HFF-Myc (cell line): ENCODE results near the gene NR2F1.

Source experiments
- DNase-seq: peaks from one replicate; pipeline ENCODE4 v3.0.0-alpha.2; 2011; ENCODE audit warnings: low read depth; ENCODE audit errors: extremely low read depth
- H3K4me3 ChIP-seq: replicated peaks from 2 replicates; pipeline ENCODE4 v1.5.1; 2011; ENCODE audit warnings: low read depth, mild to moderate bottlenecking, control low read depth, low read length
- CTCF ChIP-seq: IDR thresholded peaks from 2 replicates; pipeline ENCODE4 v1.5.1; 2012; ENCODE audit warnings: mild to moderate bottlenecking, low read depth, low read length, control low read depth; ENCODE audit errors: missing control alignments

Gene NR2F1

GRCh38 chr5:93609762-93610161, 26.7 kb downstream of the NR2F1 start:
- no peak for TF ChIP-seq CTCF
- H3K4me3 ChIP-seq: no peak overlapping the region
- no peak for DNase-seq

- no peak for DNase-seq
- no peak for TF ChIP-seq CTCF
- no peak overlapping the region for H3K4me3 ChIP-seq
These were observed 27.7 kb downstream of the NR2F1 start for GRCh38 chr5:93610581-93611272.

DNA sequence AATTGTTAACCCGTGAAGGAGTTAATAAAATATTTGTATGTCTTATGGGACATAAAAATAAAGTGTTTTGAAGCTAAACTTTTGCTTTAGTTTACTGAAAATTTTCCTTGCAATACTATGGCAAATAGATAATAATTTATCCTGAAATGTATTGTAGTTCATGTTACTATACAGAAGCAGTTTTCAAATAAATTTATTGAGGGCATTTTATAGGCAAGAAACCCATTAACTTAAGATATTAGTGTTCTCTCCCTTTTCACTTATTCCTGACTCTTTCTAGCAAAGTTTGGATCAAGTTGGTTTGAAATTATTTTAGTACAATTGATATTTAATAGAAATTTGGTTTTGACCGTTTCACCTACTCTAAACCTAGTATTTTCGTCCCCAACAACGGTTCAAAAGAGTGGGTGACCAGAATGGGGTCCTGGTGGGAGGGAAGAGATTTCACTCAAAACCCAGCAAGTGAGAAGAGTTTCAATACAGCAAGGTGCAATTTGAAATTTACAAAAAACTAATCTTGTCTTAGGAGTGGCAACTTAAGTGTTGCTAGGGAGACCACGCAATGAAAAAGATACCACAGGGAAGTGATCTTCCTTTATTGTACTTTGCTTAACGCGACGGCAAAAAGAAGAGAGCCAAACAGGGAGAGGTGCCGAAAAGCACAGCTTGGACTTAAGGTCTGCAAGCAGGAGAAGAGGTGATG, 28.4 kb downstream of the NR2F1 start:
- no peak overlapping the region for H3K4me3 ChIP-seq
- DNase-seq: no peak
- no peak for TF ChIP-seq CTCF

GRCh38 chr5:93611976-93612854, 29.2 kb downstream of the NR2F1 start:
- TF ChIP-seq CTCF: no peak
- no peak overlapping the region for H3K4me3 ChIP-seq
- DNase-seq: no peak

DNA sequence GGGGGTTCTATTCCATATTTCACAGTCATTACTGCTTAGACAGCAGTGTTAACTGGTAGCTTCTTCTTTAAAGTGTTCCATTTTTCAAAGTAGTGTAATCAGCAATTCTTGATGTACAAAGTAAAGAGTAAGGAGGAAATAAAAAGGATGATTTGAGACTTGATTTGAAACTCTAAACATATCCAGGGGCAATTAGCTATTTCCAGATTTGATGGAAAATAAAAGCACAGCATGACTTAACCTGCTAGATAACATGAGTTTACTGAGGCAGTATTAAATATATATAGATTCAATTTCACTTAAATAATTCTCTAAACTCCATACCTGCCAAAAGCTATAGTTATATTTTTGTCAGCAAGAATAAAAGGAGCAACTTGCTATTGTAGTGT, 29.8 kb downstream of the NR2F1 start:
- no peak for TF ChIP-seq CTCF
- no peak for DNase-seq
- no peak overlapping the region for H3K4me3 ChIP-seq

DNA sequence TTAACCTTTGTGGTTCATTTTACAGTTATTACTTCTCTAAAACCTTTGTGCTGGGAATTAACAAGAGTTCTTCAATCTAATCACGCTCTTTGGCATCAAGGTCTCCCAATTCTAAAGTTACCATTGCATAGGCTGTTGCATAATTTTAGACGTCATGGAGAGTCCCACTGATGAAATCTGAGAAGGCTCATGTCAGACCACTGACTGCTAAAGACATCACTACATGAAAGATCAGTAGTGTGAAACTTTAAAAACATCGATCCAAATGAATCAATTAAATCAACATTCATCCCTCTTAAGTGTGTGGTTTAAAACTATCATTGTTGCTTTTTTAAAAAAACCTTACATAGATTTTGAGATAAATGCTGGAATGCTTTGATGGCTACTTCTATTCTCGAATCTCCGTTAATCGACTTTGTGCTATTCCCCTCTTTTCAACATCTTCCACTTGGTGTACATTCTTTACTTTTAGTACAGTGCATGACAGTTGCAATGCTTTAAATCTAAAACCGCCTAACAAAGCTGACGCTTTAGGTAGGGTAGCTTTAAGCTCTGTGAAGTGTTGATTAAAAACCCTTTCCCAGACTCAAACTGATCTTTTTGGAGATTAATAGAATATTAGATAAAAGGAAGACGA, 33.6 kb downstream of the NR2F1 start:
- H3K4me3 ChIP-seq: no peak overlapping the region
- no peak for TF ChIP-seq CTCF
- DNase-seq: no peak
